Mammary epithelial cell (primary cell): ENCODE results near the gene CAMTA1.

ENCODE experiments used
- CTCF ChIP-seq, 2 donors: IDR thresholded peaks in 1 of 2; conservative IDR thresholded peaks in 1 of 2; 2 replicates each; pipeline ENCODE4 v1.5.1; 2011 to 2012; ENCODE audit warnings: inconsistent platforms in 2 of 2, low read length in 2 of 2, mild to moderate bottlenecking in 2 of 2, control low read depth in 1 of 2, low read depth in 1 of 2; ENCODE audit not compliant: insufficient read depth in 1 of 2; ENCODE audit errors: extremely low read depth in 1 of 2
- EZH2 ChIP-seq: IDR thresholded peaks from 2 replicates; pipeline ENCODE4 v1.6.1; 2012; ENCODE audit warnings: low read length, inconsistent platforms, borderline replicate concordance

- no peak for TF ChIP-seq CTCF (conservative IDR thresholded peaks at IDR 0.05 in 1 of 2, IDR thresholded peaks at IDR 0.05 in 1 of 2; ENCODE audit: extremely low read depth in 1 of 2, insufficient read depth in 1 of 2, low read depth in 1 of 2, low read length in 2 of 2)
- no peak for TF ChIP-seq EZH2
These were observed 507.6 kb downstream of the CAMTA1 start for GRCh38 chr1:7292714-7293419.
